Endothelial cell of umbilical vein (primary cell): Measurements from ENCODE around the gene ZNF470. TPM values are rescaled to one million over a fixed set of nuclear protein-coding genes. Genes with fewer than 3 reads are reported as not detected.
A peak's percentile ranks its signal among the peaks of the same experiment; 100 is the strongest.

Experiments
- Bru-seq: library from RNA; stranded (reverse); fragments of 400-500 nt; gene quantifications from one replicate; lab custom pipeline; 2021; lab: Mats Ljungman, UMichigan
- BruChase-seq, 2 experiments: library from RNA; stranded (reverse); fragments of 400-500 nt; gene quantifications; one replicate each; lab custom pipeline; 2021; lab: Mats Ljungman, UMichigan
- BruUV-seq: library from RNA; stranded (reverse); fragments of 400-500 nt; replicated peaks from 2 replicates; lab custom pipeline; 2021; lab: Mats Ljungman, UMichigan
- CTCF ChIA-PET: fragments of 300-600, 350-600 bp; sonication (Branson Sonifier 250); formaldehyde crosslinking; loops from one replicate; lab custom pipeline; 2021; ENCODE audit warnings: antibody characterized with exemption, inconsistent platforms; lab: Charles Lee
- POLR2A ChIA-PET: fragments of 300-600, 350-600 bp; sonication (Branson Sonifier 250); formaldehyde crosslinking; loops from one replicate; lab custom pipeline; 2021; ENCODE audit warnings: antibody characterized with exemption, inconsistent platforms; lab: Charles Lee
- DNase-seq: peaks from one replicate; pipeline ENCODE4 v3.0.0-alpha.2; 2011; ENCODE audit warnings: low read depth, low spot score
- FAIRE-seq: peaks from 2 replicates; lab custom pipeline; 2011; peaks lifted over from hg19 to GRCh38; lab: Jason Lieb, UNC
- H2AFZ ChIP-seq: 2 replicates; pipeline ENCODE4 v1.6.0; 2012; ENCODE audit warnings: low read depth, low read length, control low read depth, inconsistent platforms
- H3K27ac ChIP-seq: 2 replicates; pipeline ENCODE4 v1.5.1; 2011; ENCODE audit warnings: low read depth, mild to moderate bottlenecking, control low read depth, low read length, moderate library complexity; ENCODE audit not compliant: insufficient read depth
- H3K27me3 ChIP-seq, 2 experiments: 2 replicates each; pipeline versions ENCODE4 v1.6.0 to v1.6.1; 2011; ENCODE audit warnings: low read length in 2 of 2, mixed read lengths in 1 of 2; ENCODE audit not compliant: control insufficient read depth in 2 of 2, insufficient read depth in 2 of 2
- H3K36me3 ChIP-seq, 2 experiments: 2 replicates in 1 of 2; 3 replicates in 1 of 2; pipeline ENCODE4 v1.5.1; 2011; ENCODE audit warnings: low read length in 2 of 2, mild to moderate bottlenecking in 1 of 2, moderate library complexity in 1 of 2; ENCODE audit not compliant: control insufficient read depth in 2 of 2, insufficient read depth in 2 of 2; ENCODE audit errors: extremely low read depth in 1 of 2
- H3K4me1 ChIP-seq: 3 replicates; pipeline ENCODE4 v1.5.1; 2011; ENCODE audit warnings: mild to moderate bottlenecking, low read length; ENCODE audit not compliant: control insufficient read depth, insufficient read depth; ENCODE audit errors: extremely low read depth
- H3K4me2 ChIP-seq: 2 replicates; pipeline ENCODE4 v1.6.1; 2011; ENCODE audit warnings: low read length, control low read depth, mixed read lengths; ENCODE audit not compliant: insufficient read depth
- H3K4me3 ChIP-seq, 3 experiments: fragments of 200-600 bp in 1 of 3; sonication (generic), shearing (Covaris generic) in 1 of 3; replicated peaks in 1 of 3; 2 replicates each; pipeline ENCODE4 v1.5.1; 2011 to 2016; ENCODE audit warnings: control low read depth in 3 of 3, low read length in 3 of 3, mild to moderate bottlenecking in 2 of 3, inconsistent platforms in 1 of 3, low read depth in 1 of 3, moderate library complexity in 1 of 3; ENCODE audit not compliant: insufficient read depth in 1 of 3
- H3K79me2 ChIP-seq: 2 replicates; pipeline ENCODE4 v1.6.0; 2012; ENCODE audit warnings: low read length, inconsistent platforms; ENCODE audit not compliant: control insufficient read depth, insufficient read depth
- H3K9ac ChIP-seq: replicated peaks from 2 replicates; pipeline ENCODE3; 2011; ENCODE audit warnings: low read length, control low read depth; ENCODE audit not compliant: insufficient read depth; ENCODE audit errors: extremely low read depth
- H3K9me1 ChIP-seq: replicated peaks from 3 replicates; pipeline ENCODE4 v1.6.0; 2011; ENCODE audit warnings: mild to moderate bottlenecking, low read length; ENCODE audit not compliant: control insufficient read depth, insufficient read depth; ENCODE audit errors: extremely low read depth
- H3K9me3 ChIP-seq: replicated peaks from 2 replicates; pipeline ENCODE4 v1.5.1; 2012; ENCODE audit warnings: low read length, inconsistent platforms; ENCODE audit not compliant: control insufficient read depth, insufficient read depth
- H4K20me1 ChIP-seq: replicated peaks from 2 replicates; pipeline ENCODE3; 2011; ENCODE audit warnings: mild to moderate bottlenecking, low read length; ENCODE audit not compliant: control insufficient read depth, insufficient read depth; ENCODE audit errors: extremely low read depth
- EZH2 ChIP-seq: IDR thresholded peaks from 2 replicates; pipeline ENCODE4 v1.6.1; 2012; ENCODE audit warnings: borderline replicate concordance, low read depth, mild to moderate bottlenecking, moderate library complexity, low read length, inconsistent platforms; ENCODE audit not compliant: severe bottlenecking
- FOS ChIP-seq: IDR thresholded peaks from 2 replicates; pipeline ENCODE4 v1.6.1; 2011; ENCODE audit warnings: mild to moderate bottlenecking, low read length, moderate library complexity, borderline replicate concordance; ENCODE audit not compliant: insufficient read depth
- GATA2 ChIP-seq: IDR thresholded peaks from 2 replicates; pipeline ENCODE4 v1.7.0; 2011; ENCODE audit warnings: low read depth, mild to moderate bottlenecking, moderate library complexity, mixed read lengths, low read length; ENCODE audit not compliant: insufficient read length, insufficient read depth
- JUN ChIP-seq: IDR thresholded peaks from 2 replicates; pipeline ENCODE4 v1.6.1; 2011; ENCODE audit warnings: borderline replicate concordance, low read depth; ENCODE audit not compliant: insufficient read length, insufficient read depth
- MYC ChIP-seq: IDR thresholded peaks from one replicate; pipeline ENCODE4 v1.6.1; 2011; ENCODE audit warnings: mild to moderate bottlenecking, low read depth, low read length
- POLR2A ChIP-seq: IDR thresholded peaks from 2 replicates; pipeline ENCODE4 v1.6.1; 2012; ENCODE audit warnings: low read depth, mild to moderate bottlenecking, control low read depth, low read length
- POLR2AphosphoS5 ChIP-seq: IDR thresholded peaks from 2 replicates; pipeline ENCODE4 v1.6.1; 2012; ENCODE audit warnings: low read depth, mild to moderate bottlenecking, control low read depth, low read length, moderate library complexity; ENCODE audit not compliant: insufficient read depth
- dilution Hi-C: fragments of 300-500 bp; cut with MboI; formaldehyde crosslinking; loops from one replicate; pipeline ENCODE4 v1.15.0; 2019; ENCODE audit warnings: low sequenced_read_pairs; ENCODE audit not compliant: extremely low pct_ligation_motif_present
- intact Hi-C: fragments of 100-400 bp; cut with micrococcal nuclease; formaldehyde crosslinking; loops from one replicate; pipeline ENCODE4 v1.10.0; 2022
- long read RNA-seq: library from polyadenylated mRNA; stranded (forward); transcript quantifications from one replicate; pipeline ENCODE4 v2.0.0, GENCODE V29; 2021
- polyA minus RNA-seq, 3 experiments: library from RNA; depleted of rRNA, polyadenylated mRNA; stranded (reverse); fragments of >200 nt; gene quantifications; 1 replicate in 1 of 3; 2 replicates in 2 of 3; pipeline ENCODE4 v1.2.3, GENCODE V29; 2011
- polyA plus RNA-seq, 4 experiments: library from polyadenylated mRNA; depleted of rRNA in 3 of 4; stranded (reverse) in 3 of 4; unstranded in 1 of 4; fragments of >200 nt; gene quantifications; 2 replicates each; pipeline versions ENCODE4 v1.2.1 to v1.2.3, GENCODE V29; 2011 to 2012; ENCODE audit warnings: missing spikeins in 1 of 4
- total RNA-seq: library from RNA; stranded (reverse); gene quantifications from 2 replicates; pipeline ENCODE4 v1.2.3, GENCODE V29; 2021
- TF ChIP-seq, protein P1 (sequence below): IDR thresholded peaks from 2 replicates; pipeline ENCODE4 v1.6.1; 2011; ENCODE audit not compliant: insufficient read depth, insufficient read length
- TF ChIP-seq, protein P2 (sequence below), 2 donors: IDR thresholded peaks; 1 replicate in 1 of 2; 2 replicates in 1 of 2; pipeline ENCODE4 v1.5.1; 2011; ENCODE audit warnings: low read length in 2 of 2, mild to moderate bottlenecking in 2 of 2, moderate library complexity in 2 of 2, control low read depth in 1 of 2, inconsistent platforms in 1 of 2, low read depth in 1 of 2; ENCODE audit not compliant: insufficient read depth in 1 of 2; ENCODE audit errors: extremely low read depth in 1 of 2

ZNF470 gene
- total RNA-seq (3.9 and 4.2 TPM in 2 replicates), polyA plus RNA-seq (0.73 and 1.0 TPM in 2 replicates), polyA minus RNA-seq (1.2 and 1.4 TPM in 2 replicates), Bru-seq, nascent RNA (percentile 50 among the genes with signal in this experiment), BruChase-seq, experiment 1, labeled RNA remaining after a 6-hour chase (percentile 52 among the genes with signal in this experiment), BruChase-seq, experiment 2, labeled RNA remaining after a 2-hour chase (percentile 53 among the genes with signal in this experiment)
- polyA plus RNA-seq (2011; cell fraction: cytosol; rRNA removed), result 0.88 and 1.4 TPM in 2 replicates
- 5.6 and 6.4 TPM in 2 replicates for polyA plus RNA-seq (2011; cell fraction: nucleus; rRNA removed)
- polyA plus RNA-seq (2012), result 2.2 and 2.4 TPM in 2 replicates
- not detected for polyA minus RNA-seq (2011; cell fraction: cytosol; rRNA and poly(A)+ RNA removed)
- polyA minus RNA-seq (2011; cell fraction: nucleus; rRNA and poly(A)+ RNA removed), result 1.9 and 2.9 TPM in 2 replicates
- long read RNA-seq, partial matches to known transcripts, result 0 of 2 reads
- long read RNA-seq, other reads (novel, unspliced or antisense), result 2 of 2 reads

DNA sequence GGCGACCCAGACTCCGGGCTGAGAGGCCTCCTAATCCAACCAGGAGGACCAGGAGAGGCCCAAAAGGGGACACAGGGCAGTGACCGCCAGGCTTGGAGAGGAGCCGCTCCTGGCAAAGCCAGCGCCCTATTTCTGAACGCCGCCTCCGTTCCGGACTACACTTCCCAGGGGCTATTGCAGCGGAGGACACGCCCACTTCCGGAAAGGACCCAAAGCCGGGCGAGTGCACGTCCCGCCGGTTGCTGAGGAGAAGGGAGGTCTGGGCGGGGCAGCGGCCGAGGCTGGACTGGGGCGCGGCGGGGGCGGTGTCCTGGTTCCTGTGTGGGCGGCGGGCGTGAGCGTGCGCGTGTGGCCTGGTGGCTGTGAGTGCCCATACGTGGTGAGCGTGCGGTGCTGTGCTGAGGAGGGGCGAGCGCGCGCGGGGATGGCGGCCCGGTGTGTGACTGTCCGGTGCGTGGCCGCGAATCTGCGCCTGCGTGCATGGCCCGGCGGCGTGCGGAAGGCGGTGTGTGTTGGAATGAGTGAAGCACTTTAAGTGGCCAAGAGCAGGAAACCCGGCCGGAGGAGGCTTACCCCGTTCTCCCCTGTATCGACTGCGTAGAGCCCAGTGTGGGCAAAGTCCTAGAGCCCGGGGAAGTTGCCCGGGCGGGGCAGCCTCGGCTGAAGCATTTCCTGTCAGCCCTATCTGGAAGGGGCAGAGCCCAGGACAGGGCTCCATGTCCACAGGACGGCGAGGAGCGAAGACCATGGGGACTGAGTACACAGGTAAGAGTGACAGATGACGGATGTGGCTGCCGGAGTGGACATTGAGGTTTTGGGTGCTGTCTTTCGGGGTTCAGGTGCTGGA is at the start of gene ZNF470:
TSS of gene ZNF470 (plus strand) at position 195 of the 847 bp plus-strand sequence. CDS start 2,844 bp downstream, outside the sequence.
- Histone ChIP-seq H3K79me2 (no peaks in the 10 kb centered on the region), H3K27ac (no peak within 1 kb of the TSS), H3K36me3 (no peaks in the 10 kb centered on the region), H3K9me3 (peaks cover 7% of the 10 kb centered on the region), H3K27me3 (no peaks in the 10 kb centered on the region), H4K20me1 (no peaks in the 10 kb centered on the region), H3K4me1 (peaks cover 3% of the 10 kb centered on the region), H3K9me1 (no peaks in the 10 kb centered on the region), H3K4me2 (peak within 1 kb of the TSS; percentile 61), H3K9ac (peak within 1 kb of the TSS; percentile 44), H3K4me3 (peak within 1 kb of the TSS; percentile 36 to 84 (median 73)), H2AFZ (peak within 1 kb of the TSS; percentile 96)
- dilution Hi-C loops, result no loop called here
- no peak for TF ChIP-seq EZH2
- TF ChIP-seq, protein P1, sequence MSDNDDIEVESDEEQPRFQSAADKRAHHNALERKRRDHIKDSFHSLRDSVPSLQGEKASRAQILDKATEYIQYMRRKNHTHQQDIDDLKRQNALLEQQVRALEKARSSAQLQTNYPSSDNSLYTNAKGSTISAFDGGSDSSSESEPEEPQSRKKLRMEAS, result peak; percentile 6
- peak; percentile 45 for TF ChIP-seq POLR2AphosphoS5
- TF ChIP-seq, protein P2, sequence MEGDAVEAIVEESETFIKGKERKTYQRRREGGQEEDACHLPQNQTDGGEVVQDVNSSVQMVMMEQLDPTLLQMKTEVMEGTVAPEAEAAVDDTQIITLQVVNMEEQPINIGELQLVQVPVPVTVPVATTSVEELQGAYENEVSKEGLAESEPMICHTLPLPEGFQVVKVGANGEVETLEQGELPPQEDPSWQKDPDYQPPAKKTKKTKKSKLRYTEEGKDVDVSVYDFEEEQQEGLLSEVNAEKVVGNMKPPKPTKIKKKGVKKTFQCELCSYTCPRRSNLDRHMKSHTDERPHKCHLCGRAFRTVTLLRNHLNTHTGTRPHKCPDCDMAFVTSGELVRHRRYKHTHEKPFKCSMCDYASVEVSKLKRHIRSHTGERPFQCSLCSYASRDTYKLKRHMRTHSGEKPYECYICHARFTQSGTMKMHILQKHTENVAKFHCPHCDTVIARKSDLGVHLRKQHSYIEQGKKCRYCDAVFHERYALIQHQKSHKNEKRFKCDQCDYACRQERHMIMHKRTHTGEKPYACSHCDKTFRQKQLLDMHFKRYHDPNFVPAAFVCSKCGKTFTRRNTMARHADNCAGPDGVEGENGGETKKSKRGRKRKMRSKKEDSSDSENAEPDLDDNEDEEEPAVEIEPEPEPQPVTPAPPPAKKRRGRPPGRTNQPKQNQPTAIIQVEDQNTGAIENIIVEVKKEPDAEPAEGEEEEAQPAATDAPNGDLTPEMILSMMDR (IDR thresholded peaks at IDR 0.05; ENCODE audit: extremely low read depth in 1 of 2, insufficient read depth in 1 of 2, low read depth in 1 of 2, low read length in 2 of 2), result no peak
- no peak for TF ChIP-seq POLR2A
- TF ChIP-seq GATA2, result no peak
- no peak for TF ChIP-seq JUN
- TF ChIP-seq MYC, result no peak
- no peak for TF ChIP-seq FOS
- intact Hi-C loops, result loop anchor here (1.0 to 10.0 kb wide), 5 partner anchors 28 to 415 kb away; partner anchors contain the start of genes ZFP28, ZNF583 and ZNF71
- no TSS peak for BruUV-seq
- ChIA-PET CTCF (no interaction called here), POLR2A (no interaction called here)
- FAIRE-seq (peak; percentile 93), DNase-seq (peak; percentile 92)
